Activated CD4-positive, alpha-beta T cell treated with anti-CD3 and anti-CD28 coated beads for 4 hours (primary cell): ENCODE results near the gene ZXDA.
"Not testable (repeated sequence)": the region's sequence is repeated elsewhere in the genome, so short reads cannot be mapped to it uniquely, and the experiment has no call there.

Experiments used
- DNase-seq, 2 donors: peaks; one replicate each; pipeline ENCODE4 v3.0.0-alpha.2; 2020

Gene ZXDA

GRCh38 chrX:57910287-57910912 is at the start of gene ZXDA:
TSS of gene ZXDA (minus strand) at chrX:57910458. CDS start at chrX:57910420, 38 bp downstream.
- DNase-seq = peak in 1 of 2 donors; percentile 16

DNA sequence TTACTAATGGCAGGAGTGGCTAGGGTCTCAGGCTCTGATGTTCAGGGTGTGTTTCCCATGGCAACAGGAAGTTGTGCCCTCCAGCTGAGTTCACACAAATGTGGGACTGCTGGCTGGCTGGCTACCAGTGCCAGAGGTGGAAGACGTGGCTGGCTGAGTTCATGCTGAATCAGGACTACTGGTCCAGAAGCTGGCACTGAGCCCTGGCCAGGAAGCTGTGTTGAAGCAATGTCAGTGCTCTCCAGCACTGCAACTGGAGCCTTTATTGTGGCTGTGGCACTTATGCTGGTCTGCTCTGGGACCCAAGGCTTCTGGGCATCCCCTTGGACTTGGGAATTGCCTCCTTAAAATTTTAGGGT is 42.0 kb upstream of the ZXDA start:
- DNase-seq = no peak

GRCh38 chrX:57951666-57952319 is 41.5 kb upstream of the ZXDA start:
- DNase-seq = no peak

GRCh38 chrX:57933321-57933720 is 23.1 kb upstream of the ZXDA start:
- DNase-seq = no peak

- no peak for DNase-seq
Observed at GRCh38 chrX:57932266-57932665, 22.0 kb upstream of the ZXDA start.

GRCh38 chrX:57930051-57930450 is 19.8 kb upstream of the ZXDA start:
- DNase-seq = no peak

- no peak for DNase-seq
Observed at GRCh38 chrX:57929373-57929772, 19.1 kb upstream of the ZXDA start.

DNA sequence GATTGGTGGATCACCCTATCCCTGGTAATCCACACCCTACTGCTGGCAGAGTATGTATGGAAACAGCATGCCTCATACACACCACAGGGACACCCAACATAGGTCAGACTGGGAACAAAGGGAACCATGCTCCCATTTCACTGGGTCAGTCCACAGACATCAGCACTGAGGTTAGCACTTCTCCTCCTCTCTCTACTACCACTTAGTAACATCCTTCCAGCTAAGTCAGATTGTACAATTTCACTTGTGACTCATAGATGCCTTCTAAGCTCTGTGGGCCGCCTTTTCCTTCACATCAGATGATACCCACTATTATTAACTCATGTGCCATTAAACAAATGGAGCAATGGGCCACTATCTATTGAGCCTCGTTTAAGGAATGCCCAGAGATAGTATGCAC is 15.5 kb upstream of the ZXDA start:
- no peak for DNase-seq

DNA sequence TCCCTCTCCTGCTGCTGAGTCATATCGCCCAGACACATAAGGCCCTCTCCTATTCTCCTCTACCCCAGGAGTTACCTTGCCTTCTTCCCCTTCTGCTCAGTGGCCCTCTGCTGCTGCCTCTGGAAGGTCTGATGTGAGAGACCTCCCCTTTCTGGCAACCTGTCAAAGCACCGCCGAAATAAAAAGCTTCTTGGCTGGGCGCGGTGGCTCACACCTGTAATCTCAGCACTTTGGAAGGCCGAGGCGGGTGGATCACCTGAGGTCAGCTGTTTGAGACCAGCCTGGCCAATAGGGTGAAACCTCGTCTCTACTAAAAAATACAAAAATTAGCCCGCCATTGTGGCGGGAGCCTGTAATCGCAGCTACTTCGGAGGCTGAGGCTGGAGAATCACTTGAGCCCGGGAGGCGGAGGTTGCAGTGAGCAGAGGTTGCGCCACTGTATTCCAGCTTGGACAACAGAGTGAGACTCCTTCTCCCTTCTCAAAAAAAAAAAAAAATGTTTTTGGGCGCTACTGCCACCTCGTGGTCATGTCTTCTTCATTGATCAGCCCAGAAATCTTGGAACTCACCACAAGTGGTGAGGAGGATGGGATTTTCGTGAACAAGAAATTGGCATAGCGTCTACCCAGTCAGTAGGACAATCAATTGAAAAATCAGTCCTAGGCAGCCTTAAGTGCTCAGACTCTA is 8.6 kb upstream of the ZXDA start:
- no peak for DNase-seq

DNA sequence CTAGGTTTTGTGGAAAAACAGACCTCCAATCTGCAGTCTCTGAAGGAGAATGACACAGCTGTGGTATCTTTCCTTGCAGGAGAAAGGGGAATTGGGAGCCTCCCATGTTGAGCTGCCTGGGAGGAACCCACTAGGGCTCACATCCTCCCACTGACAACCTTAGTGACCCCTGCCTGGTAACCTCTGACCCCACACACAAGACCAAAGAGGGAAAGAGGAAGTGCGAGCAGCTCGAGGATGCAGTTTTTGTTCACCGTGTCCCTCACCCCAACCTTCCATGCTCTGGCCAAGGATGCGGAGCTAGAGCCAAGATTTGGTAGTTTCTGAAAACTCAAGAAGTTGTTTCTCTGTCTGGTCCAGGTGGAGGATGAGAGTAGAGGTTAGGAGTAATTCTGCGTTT is 5.4 kb upstream of the ZXDA start:
- DNase-seq = no peak

DNA sequence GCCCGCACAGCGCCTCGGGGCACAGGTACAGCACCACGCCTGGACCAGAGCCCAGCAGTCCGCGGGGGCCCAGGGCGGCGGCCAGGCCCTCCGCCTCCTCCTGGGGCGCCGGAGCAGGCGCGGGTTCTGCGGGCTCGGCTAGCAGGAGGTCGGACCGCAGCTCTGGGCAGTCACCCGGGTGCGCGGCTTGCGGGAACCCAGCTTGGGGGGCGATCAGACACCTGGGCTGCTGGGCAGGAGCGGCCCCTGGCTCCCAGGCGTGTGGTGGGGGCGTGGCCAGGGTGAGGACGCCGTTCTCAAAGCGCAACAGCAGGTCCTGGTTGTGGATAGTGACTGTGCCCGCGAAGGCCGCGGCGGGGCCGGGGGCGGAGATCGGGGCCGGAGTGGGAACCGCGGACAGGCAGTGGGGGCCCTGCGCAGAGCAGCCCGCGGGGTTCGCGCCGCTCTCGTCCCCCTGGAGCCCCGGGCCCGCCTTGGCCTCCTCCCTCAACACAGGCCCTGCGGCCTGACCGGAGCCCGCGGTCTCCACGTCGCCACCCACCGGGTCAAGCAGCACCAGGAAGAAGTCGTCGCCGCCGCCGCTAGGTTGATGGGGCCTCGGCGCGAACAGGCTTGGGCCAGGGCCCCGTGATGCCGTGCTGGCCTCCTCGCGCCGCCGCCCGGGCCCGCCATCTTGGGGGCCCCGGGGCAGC is 517 bp downstream of the ZXDA start:
- peak in 1 of 2 donors; percentile 13 for DNase-seq

GRCh38 chrX:57908972-57909594 is 1.2 kb downstream of the ZXDA start:
- not testable (repeated sequence) for DNase-seq

DNA sequence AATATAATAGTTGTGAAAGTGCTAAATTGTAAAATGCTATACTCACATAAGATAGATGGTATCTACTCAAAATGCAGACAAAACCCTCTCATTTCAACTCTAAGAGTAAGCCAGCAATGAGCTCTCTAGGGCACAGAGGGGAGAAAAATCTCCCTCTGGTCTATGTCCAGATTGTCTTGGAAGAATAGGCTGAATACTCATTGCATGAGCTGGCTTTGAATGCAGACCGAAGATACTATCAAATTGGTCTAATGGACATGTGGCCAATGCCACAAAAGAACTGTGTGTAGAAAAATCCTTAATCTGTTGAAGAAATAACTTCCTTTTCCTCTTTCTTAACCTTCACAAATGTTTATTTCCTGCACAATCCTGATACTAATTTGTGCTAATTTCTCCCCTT is 3.5 kb downstream of the ZXDA start:
- DNase-seq = no peak

- DNase-seq = no peak
Observed at GRCh38 chrX:57905141-57905540, 5.1 kb downstream of the ZXDA start.

DNA sequence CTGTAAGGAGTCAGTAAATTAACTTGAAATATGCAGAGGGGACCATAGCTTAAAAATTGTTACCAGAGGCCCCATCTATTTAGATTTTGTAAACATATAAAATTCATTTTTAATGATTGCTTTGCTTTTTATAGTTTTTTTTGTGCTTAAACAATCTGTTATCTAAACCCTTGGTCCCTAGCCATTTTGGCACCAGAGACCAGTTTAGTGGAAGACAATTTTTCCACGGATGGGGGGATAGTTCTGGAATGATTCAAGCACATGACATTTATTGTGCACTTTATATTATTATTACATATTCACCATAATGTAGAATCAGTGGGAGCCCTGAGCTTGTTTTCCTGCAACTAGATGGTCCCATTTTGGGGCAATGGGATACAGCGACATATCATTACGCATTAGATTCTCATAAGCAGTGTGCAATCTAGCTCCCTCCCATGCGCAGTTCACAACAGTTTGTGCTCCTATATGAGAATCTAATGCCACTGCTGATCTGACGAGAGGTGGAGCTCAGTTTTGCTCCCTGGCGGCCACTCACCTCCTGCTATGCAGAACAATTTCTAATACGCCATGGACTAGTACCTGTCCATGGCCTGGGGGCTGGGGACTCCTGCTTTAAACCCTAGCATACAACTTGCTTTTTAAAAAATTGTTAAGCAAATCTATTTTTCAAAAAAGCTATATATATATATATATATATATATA is 5.9 kb downstream of the ZXDA start:
- no peak for DNase-seq

- no peak for DNase-seq
Observed at GRCh38 chrX:57902633-57903032, 7.6 kb downstream of the ZXDA start.

GRCh38 chrX:57901466-57901865 is 8.8 kb downstream of the ZXDA start:
- no peak for DNase-seq

DNA sequence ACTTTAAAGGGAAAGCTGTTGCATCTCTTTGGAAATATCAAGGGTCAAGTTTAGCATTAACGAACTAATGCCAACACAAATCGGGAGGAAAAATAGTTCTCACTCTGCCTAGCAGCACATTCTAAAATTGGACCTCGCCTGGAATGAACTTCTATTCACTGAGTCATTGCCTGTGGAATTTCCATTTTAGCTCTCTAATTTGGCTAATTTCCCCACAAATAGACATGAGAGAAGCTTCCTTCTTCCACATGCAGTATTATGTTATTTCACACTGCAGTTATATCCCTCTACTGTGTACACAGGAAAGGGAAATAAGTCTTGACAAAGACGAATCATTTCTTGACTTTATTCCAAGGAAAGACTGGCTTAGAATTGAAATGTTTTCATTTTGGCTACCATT is 9.3 kb downstream of the ZXDA start:
- no peak for DNase-seq

- no peak for DNase-seq
Observed at GRCh38 chrX:57899906-57900305, 10.4 kb downstream of the ZXDA start.

DNA sequence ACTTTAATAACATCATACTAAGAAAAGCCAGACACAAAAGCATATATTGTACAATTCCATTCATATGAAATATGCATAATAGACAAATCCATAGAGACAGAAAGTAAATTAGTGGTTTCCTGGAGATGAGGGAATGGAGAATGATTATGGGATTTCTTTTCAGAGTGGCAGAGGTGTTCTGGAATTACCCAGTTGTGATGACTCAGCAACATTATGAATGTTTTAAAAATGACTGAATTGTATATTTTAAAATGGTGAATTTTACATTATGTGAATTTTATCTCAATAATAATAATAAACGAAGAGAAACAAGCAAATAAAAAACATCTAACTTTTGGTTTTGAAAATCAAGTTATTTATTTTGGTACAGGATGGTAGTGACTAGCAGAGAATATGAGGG is 11.2 kb downstream of the ZXDA start:
- DNase-seq = no peak

DNA sequence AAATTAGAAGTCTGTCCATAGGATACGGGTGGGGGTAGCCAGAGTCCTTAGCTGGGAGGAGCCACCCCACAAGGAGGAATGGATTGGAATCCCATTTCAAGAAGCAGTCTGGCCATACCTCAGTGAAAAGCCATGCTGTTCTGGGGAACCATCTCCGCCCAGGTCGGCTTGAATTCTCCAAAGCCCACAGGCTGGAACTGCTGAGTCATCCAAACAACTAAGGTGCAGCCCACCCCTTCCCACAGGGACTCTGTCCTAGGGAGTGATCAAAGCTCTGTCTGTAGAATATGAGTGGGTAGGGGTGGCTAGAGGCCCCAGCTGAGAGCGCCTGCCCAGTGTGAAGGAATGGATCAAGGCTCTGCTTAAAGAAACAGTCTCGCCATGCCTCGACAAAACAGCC is 38.8 kb downstream of the ZXDA start:
- DNase-seq = no peak
